ENCODE measurements around the gene WWOX. TPM values are rescaled to one million over a fixed set of nuclear protein-coding genes. Genes with fewer than 3 reads are reported as not detected.

The WWOX gene
- total RNA-seq, 2 donors from 2014 or later, result 23.0 to 31.7 TPM

DNA sequence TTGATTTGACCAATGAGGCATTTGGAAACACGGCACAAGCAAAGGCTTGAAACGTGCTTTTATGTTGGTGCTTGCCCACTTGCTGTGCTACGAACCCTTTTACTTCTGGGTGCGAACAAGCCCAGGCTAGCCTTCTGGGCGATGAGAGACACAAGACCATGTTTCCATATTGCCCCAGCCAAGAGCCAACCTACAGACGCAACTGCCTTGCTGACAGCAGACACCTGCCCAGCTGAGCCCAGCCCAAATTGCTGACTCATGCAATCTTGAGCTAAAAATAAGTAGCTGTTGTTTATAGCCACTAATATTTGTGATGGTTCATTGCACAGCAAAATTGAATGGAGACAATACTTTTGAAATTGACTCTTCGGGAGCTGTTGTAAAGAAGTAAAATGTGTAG is 464.5 kb downstream of the WWOX start:
- no peaks in the 10 kb centered on the region for H3K27me3 Mint-ChIP-seq
- no peaks in the 10 kb centered on the region for H3K9me3 Mint-ChIP-seq
- no peak overlapping the region for H3K4me3 Mint-ChIP-seq
- peaks cover 0 to 8% of the 10 kb centered on the region in 2 donors for H3K4me1 Mint-ChIP-seq (ENCODE audit: low read depth in 2 of 2)
- no peak overlapping the region for H3K27ac Mint-ChIP-seq
- H3K36me3 Mint-ChIP-seq, result no peaks in the 10 kb centered on the region
- DNase-seq (ENCODE audit: low spot score) (no peak), ATAC-seq (no peak)

DNA sequence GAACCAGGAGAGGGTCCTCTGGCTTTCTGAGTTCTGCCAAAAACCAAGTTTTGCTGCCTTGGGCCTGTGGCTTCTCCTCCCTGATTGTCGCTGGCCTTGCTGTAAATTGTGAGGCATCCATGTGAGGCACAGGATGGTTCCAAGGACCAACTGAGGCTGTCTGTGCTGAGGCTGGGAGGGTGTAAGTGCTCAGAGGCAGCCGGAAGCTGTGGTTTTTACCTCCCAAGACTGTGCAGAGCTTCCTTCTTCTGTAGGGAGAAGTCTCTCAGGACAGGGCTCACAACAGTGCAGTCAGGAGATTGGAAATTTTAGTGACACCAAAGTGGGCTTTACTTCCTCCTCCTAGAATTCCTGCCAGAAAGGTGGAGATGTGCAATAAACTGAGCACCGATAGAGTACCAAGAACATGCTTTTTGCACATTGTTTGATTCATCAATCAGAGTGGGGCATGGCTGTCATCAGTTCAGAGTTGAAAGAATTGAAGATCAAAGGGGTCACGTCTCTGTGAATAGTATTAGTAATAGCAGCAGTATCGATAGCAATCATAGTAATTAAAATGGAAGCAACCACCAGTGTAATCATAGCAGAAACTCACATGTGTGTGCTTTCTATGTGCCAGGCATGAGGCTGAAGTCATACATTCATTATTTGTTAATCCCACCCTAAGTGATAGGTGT is 467.1 kb downstream of the WWOX start:
- no peaks in the 10 kb centered on the region for H3K27me3 Mint-ChIP-seq
- no peak overlapping the region for H3K27ac Mint-ChIP-seq
- H3K4me3 Mint-ChIP-seq, result no peak overlapping the region
- DNase-seq (ENCODE audit: low spot score) (no peak), ATAC-seq (peak in 1 of 2 donors; percentile 36)
- no peaks in the 10 kb centered on the region for H3K36me3 Mint-ChIP-seq
- no peaks in the 10 kb centered on the region for H3K9me3 Mint-ChIP-seq
- H3K4me1 Mint-ChIP-seq (ENCODE audit: low read depth in 2 of 2), result peaks cover 7 to 15% of the 10 kb centered on the region in 2 donors

DNA sequence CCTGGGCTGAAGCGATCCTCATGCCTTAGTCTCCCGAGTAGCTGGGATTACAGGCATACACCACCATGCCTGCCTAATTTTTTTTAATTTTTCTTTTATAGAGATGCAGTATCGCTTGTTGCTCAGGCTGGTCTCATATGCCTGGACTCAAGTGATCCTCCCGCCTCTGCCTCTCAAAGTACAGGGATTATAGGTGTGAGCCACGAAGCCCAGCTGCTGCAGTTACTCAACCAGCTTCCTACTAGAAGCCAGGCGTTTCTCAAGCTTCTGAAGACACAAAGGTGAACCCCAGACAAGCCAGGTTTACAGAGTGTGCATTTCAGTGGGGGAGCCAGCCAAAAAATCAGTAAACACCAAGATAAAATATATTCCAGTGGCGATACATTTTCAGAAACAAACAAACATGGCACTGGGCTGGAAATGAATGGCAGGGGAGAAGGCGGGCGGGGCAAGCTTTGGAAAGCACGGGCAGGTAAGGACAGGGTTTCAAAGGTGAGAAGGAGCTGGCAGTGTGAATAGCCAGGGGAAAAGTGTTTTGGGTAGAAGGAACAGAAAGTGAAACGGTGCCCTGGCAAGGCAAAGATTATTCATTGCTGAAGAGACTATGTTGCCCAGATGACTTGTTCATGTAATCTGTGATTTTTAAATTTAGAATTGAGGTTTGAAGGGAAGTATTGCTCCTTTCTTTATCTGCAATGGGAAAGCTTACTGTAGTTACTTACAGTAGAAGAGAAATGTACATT is 471.1 kb downstream of the WWOX start:
- no peaks in the 10 kb centered on the region for H3K9me3 Mint-ChIP-seq
- no peaks in the 10 kb centered on the region for H3K27me3 Mint-ChIP-seq
- H3K4me3 Mint-ChIP-seq, result peak overlapping the region; percentile 6
- H3K36me3 Mint-ChIP-seq, result no peaks in the 10 kb centered on the region
- ATAC-seq (no peak), DNase-seq (ENCODE audit: low spot score) (no peak)
- H3K27ac Mint-ChIP-seq, result no peak overlapping the region
- H3K4me1 Mint-ChIP-seq (ENCODE audit: low read depth in 2 of 2), result peaks cover 7 to 15% of the 10 kb centered on the region in 2 donors

- DNase-seq (ENCODE audit: low spot score), result no peak
- no peak overlapping the region for H3K27ac Mint-ChIP-seq
- no peaks in the 10 kb centered on the region for H3K27me3 Mint-ChIP-seq
- H3K36me3 Mint-ChIP-seq, result no peaks in the 10 kb centered on the region
- H3K4me3 Mint-ChIP-seq, result no peak overlapping the region
- H3K9me3 Mint-ChIP-seq, result no peaks in the 10 kb centered on the region
- peaks cover 7 to 11% of the 10 kb centered on the region in 2 donors for H3K4me1 Mint-ChIP-seq (ENCODE audit: low read depth in 2 of 2)
- no peak for ATAC-seq
Observed at GRCh38 chr16:78571434-78571833, 472.0 kb downstream of the WWOX start.

- H3K4me3 Mint-ChIP-seq, result no peak overlapping the region
- DNase-seq (ENCODE audit: low spot score), result no peak
- H3K36me3 Mint-ChIP-seq, result no peaks in the 10 kb centered on the region
- ATAC-seq, result no peak
- no peaks in the 10 kb centered on the region for H3K27me3 Mint-ChIP-seq
- peaks cover 9 to 11% of the 10 kb centered on the region in 2 donors for H3K4me1 Mint-ChIP-seq (ENCODE audit: low read depth in 2 of 2)
- H3K27ac Mint-ChIP-seq, result no peak overlapping the region
- no peaks in the 10 kb centered on the region for H3K9me3 Mint-ChIP-seq
Observed at GRCh38 chr16:78571898-78572358, 472.5 kb downstream of the WWOX start.

DNA sequence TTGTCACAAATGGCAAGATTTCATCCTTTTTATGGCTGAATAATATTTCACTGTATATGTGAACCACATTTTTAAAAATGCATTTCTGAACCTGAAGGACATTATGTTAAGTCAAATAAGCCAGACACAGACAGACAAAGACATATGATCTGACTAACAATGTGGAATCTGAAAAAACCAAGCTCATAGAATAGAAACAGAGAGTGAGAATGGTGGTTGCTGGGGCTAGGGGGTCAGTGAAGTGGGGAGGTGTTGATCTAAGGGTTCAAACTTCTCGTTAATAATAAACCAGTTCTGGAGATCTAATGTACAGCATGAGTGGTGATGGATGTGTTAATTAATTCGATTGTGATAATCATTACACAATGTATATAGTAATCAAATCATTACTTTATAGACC is 475.1 kb downstream of the WWOX start:
- Mint-ChIP-seq H3K36me3 (no peaks in the 10 kb centered on the region), H3K27ac (no peak overlapping the region), H3K27me3 (no peaks in the 10 kb centered on the region), H3K4me1 (ENCODE audit: low read depth in 2 of 2) (peaks cover 14 to 17% of the 10 kb centered on the region in 2 donors), H3K4me3 (no peak overlapping the region), H3K9me3 (no peaks in the 10 kb centered on the region)
- DNase-seq (ENCODE audit: low spot score) (no peak), ATAC-seq (no peak)

GRCh38 chr16:78576941-78577340 is 477.5 kb downstream of the WWOX start:
- Mint-ChIP-seq H3K4me3 (no peak overlapping the region), H3K27ac (no peak overlapping the region), H3K4me1 (ENCODE audit: low read depth in 2 of 2) (peaks cover 7 to 10% of the 10 kb centered on the region in 2 donors), H3K9me3 (no peaks in the 10 kb centered on the region), H3K36me3 (no peaks in the 10 kb centered on the region), H3K27me3 (no peaks in the 10 kb centered on the region)
- ATAC-seq (no peak), DNase-seq (ENCODE audit: low spot score) (no peak)

DNA sequence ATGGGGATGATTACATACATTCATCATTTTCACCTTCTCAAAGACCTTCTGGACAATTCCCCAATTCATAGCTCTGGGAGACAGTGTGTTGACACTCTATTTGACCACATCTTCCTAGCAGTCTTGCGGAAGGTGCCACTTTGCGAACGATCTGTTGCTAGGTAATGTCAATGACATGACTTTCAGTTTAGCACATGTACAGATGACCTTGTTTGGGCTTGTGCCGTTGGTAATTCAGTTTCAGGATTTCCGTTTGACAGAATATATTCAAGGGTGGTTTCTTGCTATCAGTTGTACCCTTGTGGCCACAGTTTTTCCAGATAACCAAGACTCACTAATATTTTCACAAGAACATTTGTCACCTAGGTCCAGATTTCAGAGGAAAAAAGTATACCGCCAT is 478.2 kb downstream of the WWOX start:
- Mint-ChIP-seq H3K27ac (no peak overlapping the region), H3K4me1 (ENCODE audit: low read depth in 2 of 2) (peaks cover 7 to 10% of the 10 kb centered on the region in 2 donors), H3K36me3 (no peaks in the 10 kb centered on the region), H3K4me3 (no peak overlapping the region), H3K9me3 (no peaks in the 10 kb centered on the region), H3K27me3 (no peaks in the 10 kb centered on the region)
- DNase-seq (ENCODE audit: low spot score) (no peak), ATAC-seq (peak in 1 of 2 donors; percentile 56)

DNA sequence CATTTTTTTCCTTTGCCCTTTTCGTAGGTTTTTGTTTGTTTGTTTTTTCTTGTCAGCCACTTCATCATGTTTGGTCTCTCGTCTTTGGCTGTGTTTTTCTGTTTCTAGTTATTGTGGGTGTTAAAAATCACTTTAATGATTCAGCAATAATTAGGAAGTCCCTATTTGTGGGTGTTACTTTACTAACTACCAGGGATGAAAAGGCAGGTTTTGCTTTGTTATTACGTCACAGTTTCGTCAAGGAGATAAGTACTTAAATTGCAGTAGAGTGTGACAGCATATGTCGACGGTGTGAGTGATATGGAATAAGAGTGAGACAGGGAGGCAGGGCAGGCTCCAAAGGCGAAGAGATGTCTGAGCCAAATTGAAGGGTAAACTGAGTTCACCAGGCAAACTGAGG is 479.6 kb downstream of the WWOX start:
- H3K36me3 Mint-ChIP-seq, result no peaks in the 10 kb centered on the region

DNA sequence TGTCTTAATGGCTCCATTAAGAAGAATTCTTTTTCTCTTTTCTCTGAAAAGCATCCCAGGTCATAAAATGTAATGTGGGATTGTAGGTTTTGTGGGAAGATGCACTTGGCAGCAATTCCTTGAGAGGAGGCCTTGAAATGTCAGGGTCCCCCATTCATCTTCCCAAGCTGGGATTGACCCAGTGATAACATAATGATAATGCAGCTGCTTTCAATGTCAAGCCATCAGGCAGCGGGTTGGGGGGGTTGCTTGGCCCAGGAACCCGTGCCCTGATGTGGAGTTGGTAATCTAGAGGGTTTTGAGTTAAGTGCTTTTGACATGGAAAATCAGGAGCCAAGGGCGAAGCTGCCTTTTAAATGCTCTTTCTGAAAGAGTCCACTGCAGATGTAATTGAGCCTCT is 484.0 kb downstream of the WWOX start:
- H3K27ac Mint-ChIP-seq, result no peak overlapping the region

More for the DNA sequence above, 479.6 kb downstream of the WWOX start:
- no peak overlapping the region for H3K27ac Mint-ChIP-seq
- ATAC-seq, result no peak
- no peaks in the 10 kb centered on the region for H3K27me3 Mint-ChIP-seq
- DNase-seq (ENCODE audit: low spot score), result no peak
- no peak overlapping the region for H3K4me3 Mint-ChIP-seq
- peaks cover 7 to 10% of the 10 kb centered on the region in 2 donors for H3K4me1 Mint-ChIP-seq (ENCODE audit: low read depth in 2 of 2)
- no peaks in the 10 kb centered on the region for H3K9me3 Mint-ChIP-seq

DNA sequence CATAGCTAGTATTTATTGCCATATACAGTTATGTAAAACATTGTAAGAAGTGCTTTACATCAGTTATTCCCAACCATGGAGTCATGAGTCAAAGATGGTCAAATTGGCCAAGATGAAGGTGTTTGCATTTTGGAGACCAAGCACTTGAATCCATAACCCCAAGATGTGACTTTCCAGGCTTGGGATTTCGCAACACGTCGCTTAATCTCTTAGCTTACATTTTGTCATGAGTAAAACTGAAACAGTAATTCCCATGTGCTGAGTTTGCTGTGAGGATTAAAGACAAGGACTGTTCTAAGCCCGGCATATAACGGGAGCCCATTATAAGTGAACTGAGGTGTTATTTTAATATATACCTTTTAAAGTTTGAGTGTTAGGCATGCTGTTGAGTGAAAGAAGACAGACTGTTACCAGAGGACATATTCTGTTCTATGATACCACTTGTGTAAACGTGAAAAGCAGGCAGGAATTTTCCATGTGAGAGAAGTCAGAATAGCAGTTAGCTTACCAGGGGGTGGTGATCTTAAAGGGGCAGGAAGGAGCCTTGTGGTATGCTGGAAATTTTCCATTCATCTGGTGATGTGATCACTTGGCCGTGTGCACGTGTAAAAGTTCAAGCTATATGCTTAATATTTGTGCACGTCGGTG is 484.9 kb downstream of the WWOX start:
- ATAC-seq (no peak), DNase-seq (ENCODE audit: low spot score) (no peak)
- Mint-ChIP-seq H3K27ac (no peak overlapping the region), H3K4me3 (no peak overlapping the region), H3K4me1 (ENCODE audit: low read depth in 2 of 2) (no peaks in the 10 kb centered on the region), H3K27me3 (no peaks in the 10 kb centered on the region), H3K9me3 (no peaks in the 10 kb centered on the region), H3K36me3 (no peaks in the 10 kb centered on the region)

More for the DNA sequence above, 484.0 kb downstream of the WWOX start:
- Mint-ChIP-seq H3K4me1 (ENCODE audit: low read depth in 2 of 2) (no peaks in the 10 kb centered on the region), H3K36me3 (no peaks in the 10 kb centered on the region), H3K27me3 (no peaks in the 10 kb centered on the region), H3K9me3 (no peaks in the 10 kb centered on the region), H3K4me3 (no peak overlapping the region)
- no peak for DNase-seq (ENCODE audit: low spot score)
- no peak for ATAC-seq

- H3K27me3 Mint-ChIP-seq, result no peaks in the 10 kb centered on the region
- H3K36me3 Mint-ChIP-seq, result no peaks in the 10 kb centered on the region
- no peaks in the 10 kb centered on the region for H3K4me1 Mint-ChIP-seq (ENCODE audit: low read depth in 2 of 2)
- H3K9me3 Mint-ChIP-seq, result no peaks in the 10 kb centered on the region
- ATAC-seq (no peak), DNase-seq (ENCODE audit: low spot score) (no peak)
- H3K4me3 Mint-ChIP-seq, result no peak overlapping the region
- H3K27ac Mint-ChIP-seq, result no peak overlapping the region
Observed at GRCh38 chr16:78584991-78585390, 485.5 kb downstream of the WWOX start.

DNA sequence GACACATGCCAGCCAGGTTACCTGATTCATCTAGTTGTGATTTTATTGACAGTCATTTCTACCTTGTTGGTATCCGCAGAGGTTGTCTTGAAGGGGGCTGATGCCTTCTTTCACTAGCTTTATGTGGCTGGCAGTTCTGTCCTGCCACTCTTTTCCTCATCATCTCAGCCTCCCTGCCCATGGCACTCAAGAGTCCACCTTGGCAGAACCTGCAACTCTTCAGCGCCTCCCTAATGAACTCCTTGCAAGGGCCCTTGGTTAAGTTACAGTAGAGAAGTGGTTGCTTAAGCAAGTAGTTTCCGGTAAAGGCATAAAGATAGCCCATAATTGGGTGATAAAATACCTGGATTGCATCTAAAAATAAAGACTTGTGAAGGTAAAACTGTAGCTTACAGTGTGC is 489.9 kb downstream of the WWOX start:
- H3K27ac Mint-ChIP-seq, result no peak overlapping the region
- H3K36me3 Mint-ChIP-seq, result no peaks in the 10 kb centered on the region
- H3K4me1 Mint-ChIP-seq (ENCODE audit: low read depth in 2 of 2), result no peaks in the 10 kb centered on the region
- H3K4me3 Mint-ChIP-seq, result no peak overlapping the region
- no peak for DNase-seq (ENCODE audit: low spot score)
- no peak for ATAC-seq
- no peaks in the 10 kb centered on the region for H3K27me3 Mint-ChIP-seq
- H3K9me3 Mint-ChIP-seq, result no peaks in the 10 kb centered on the region

GRCh38 chr16:78591682-78592103 is 492.2 kb downstream of the WWOX start:
- no peak for ATAC-seq
- DNase-seq (ENCODE audit: low spot score), result no peak
- H3K36me3 Mint-ChIP-seq, result no peaks in the 10 kb centered on the region
- H3K27me3 Mint-ChIP-seq, result no peaks in the 10 kb centered on the region
- H3K4me3 Mint-ChIP-seq, result no peak overlapping the region
- no peaks in the 10 kb centered on the region for H3K9me3 Mint-ChIP-seq
- no peaks in the 10 kb centered on the region for H3K4me1 Mint-ChIP-seq (ENCODE audit: low read depth in 2 of 2)
- no peak overlapping the region for H3K27ac Mint-ChIP-seq
